GM19025 (cell line): ENCODE measurements around the gene FHIT.

ENCODE experiments used
- ATAC-seq: cut with Tn5 transposase; IDR thresholded peaks from one replicate; pipeline ENCODE4 v1.9.1; 2021; ENCODE audit warnings: mild to moderate bottlenecking, low read depth, moderate library complexity; ENCODE audit not compliant: unreplicated experiment

FHIT gene

GRCh38 chr3:60448696-60449095, 802.6 kb downstream of the FHIT start:
- no peak for ATAC-seq

DNA sequence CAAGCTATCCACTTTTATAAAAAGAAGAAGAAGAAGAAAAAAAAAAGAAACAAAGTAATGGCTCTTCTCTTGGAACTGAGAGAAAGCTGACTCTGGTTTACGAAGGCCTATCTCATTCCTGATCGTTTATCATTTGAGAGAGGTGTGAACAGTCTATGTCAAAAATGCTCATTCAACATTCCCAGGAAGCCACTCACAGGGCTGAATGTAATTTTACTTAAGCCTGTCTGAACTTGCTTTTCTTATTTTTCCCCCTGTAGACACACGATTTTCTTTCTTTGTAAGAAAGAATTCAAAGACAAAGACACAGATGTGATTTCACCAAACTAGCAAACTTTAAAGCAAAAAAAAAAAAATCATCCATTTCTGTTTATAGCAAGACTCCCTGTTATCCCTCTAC, 805.8 kb downstream of the FHIT start:
- no peak for ATAC-seq

- ATAC-seq: no peak
These were observed 806.3 kb downstream of the FHIT start for GRCh38 chr3:60444898-60445437.

DNA sequence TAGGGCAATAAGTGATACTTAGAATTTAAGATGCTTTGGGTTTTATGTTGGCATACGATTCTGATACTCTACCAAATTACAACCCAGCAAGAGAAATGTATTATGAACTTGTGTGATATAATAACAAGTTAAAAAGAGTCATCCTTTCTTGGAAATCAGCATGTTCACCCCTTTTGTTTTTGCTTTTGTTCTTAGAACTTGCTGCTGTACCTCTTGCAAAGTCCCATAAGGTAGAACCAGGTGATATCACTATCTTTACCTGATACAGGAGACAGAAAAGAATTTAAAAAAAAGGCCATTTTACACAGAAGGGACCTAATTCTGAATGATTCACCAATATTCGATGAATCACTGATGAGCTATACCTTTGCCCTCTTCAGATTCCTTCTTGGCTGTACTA, 810.4 kb downstream of the FHIT start:
- ATAC-seq: no peak

DNA sequence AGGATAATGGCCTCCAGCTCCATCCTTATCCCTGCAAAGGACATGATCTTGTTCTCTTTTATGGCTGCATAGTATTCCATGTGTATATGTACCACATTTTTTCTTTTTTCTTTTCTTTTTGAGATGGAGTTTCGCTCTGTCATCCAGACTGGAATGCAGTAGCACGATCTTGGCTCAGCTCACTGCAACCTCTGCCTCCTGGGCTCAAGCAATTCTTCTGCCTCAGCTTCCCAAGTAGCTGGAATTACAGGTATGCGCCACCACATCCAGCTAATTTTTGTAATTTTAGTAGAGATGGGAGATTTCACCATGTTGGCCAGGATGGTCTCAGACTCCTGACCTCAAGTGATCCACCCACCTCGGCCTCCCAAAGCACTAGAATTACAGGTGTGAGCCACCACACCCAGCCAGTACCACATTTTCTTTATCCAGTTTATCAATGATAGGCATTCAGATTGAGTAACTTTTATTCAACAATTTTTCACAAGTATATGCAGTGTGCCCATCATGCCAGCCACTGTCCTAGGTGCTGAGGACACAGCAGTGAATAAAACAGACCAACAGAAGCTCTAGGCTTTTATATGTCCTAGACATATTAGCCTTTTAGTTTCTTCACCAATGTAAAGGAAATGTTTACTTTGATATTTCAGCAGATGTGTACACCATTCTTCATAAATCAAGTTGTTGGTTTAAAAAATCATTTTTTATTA, 815.2 kb downstream of the FHIT start:
- ATAC-seq: no peak

- no peak for ATAC-seq
These were observed 816.3 kb downstream of the FHIT start for GRCh38 chr3:60434950-60435349.

DNA sequence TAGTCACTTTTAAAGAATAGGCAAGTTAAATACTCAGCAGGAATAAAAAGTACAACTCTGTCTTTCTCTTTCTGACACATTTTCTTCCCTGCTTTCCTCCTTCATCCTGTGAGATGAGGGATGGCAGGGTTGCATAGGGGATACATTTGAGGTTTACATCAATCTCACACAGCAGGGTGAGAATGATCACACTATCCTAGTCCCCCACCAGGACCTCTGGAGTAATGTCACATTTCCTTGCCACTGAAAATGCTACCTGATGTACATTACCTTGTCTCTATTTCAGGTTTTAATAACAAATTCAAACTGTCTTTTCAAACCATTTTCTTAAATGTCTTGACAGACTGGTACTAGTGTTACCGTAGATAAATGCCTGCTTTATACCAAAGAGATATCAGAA, 816.9 kb downstream of the FHIT start:
- no peak for ATAC-seq

GRCh38 chr3:60431599-60431958, 819.7 kb downstream of the FHIT start:
- no peak for ATAC-seq

GRCh38 chr3:60430205-60430604, 821.0 kb downstream of the FHIT start:
- no peak for ATAC-seq

GRCh38 chr3:60427109-60427508, 824.1 kb downstream of the FHIT start:
- no peak for ATAC-seq

DNA sequence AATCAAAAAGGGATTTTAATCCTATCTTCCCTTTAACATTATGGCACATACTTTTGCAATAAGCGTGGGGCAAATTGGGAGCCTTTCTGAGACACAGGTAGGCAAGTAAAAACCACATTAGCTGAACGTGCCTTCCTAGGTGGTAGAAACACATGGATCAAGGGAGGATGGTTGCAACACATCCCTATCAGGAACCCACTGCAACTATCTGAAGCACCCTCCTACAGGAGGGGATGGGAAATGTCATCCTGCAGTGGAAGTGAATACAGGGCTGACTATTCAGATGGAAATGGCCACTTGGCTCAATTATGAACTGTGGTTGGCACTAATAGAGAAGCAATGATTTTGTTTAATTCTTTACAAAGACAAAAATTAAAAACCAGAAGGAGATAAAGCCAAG, 826.3 kb downstream of the FHIT start:
- ATAC-seq: no peak

GRCh38 chr3:60424034-60424433, 827.2 kb downstream of the FHIT start:
- ATAC-seq: no peak

GRCh38 chr3:60423556-60423955, 827.7 kb downstream of the FHIT start:
- ATAC-seq: no peak

- ATAC-seq: no peak
These were observed 829.4 kb downstream of the FHIT start for GRCh38 chr3:60421749-60422446.

DNA sequence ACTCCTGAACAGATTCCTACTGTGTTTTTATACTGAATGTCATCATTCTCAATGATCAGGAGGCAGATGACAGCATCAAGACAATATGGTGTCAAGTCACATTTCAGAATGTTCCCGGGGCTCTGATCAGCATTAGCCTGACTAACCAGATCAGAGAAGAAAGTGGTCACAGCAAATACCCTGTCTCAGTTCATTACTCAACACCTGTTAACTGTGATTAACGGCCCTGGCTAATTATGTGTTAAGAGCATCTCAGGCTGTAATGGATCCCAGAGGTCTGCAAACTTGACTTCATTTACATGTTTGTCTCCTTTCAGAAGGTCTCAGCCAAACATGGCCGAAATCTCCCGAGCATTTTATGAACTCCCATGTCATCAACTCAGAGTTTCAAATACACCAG, 833.7 kb downstream of the FHIT start:
- ATAC-seq: no peak

DNA sequence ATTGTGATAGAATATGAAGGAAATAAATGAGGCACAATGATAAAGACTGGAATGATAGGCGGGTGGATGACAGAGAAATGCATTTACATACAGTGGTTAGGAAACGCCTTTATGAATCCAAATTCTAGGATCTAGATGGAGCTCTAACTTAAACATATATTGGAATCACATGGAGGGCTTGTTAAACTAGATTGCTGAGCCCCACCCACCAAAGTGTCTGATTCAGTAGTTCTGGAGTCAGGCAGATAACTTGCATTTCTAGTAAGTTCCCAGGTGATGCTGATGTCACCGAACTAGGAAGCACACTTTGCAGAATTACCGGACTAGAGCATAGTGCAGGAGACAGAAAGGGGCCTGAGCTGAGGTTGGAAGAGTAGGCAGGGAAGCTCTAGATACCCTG, 837.2 kb downstream of the FHIT start:
- no peak for ATAC-seq

DNA sequence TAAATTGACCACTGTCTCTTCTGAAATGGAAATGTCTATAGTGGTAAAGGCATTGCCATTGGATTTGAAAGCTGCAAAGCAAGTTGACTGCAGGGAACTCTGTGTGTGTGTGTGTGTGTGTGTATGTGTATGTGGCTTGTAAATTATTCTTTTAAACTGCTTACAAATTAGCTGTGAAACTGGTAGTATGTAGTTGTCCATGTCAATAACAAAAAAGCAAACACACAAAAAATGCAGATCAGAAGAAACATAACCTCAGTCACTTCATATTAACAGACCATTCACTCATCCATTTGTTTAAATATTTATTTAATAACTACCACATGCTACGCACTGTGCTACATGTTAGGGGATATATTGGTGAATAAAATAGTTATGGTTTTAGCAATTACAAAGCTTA, 837.7 kb downstream of the FHIT start:
- ATAC-seq: no peak

DNA sequence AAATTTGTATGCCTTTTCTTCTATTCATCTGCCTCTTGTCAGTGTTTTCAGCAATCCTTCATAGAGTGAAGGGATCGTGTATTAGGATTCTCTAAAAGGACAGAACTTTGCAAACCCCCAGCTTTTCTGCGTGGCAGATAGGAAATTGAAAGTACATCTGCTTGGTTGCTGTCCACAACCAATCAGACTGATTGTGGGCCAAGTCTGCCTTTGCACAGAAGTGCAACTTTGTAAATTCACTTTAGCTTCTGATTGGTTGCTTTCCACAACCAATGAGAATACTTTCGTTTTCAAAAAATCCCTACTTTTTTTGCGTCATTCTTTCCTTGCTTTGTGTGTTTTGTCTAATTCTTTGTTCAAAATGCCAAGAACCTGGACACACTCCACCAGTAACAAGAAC, 847.4 kb downstream of the FHIT start:
- no peak for ATAC-seq

GRCh38 chr3:60402931-60403330, 848.3 kb downstream of the FHIT start:
- ATAC-seq: no peak

DNA sequence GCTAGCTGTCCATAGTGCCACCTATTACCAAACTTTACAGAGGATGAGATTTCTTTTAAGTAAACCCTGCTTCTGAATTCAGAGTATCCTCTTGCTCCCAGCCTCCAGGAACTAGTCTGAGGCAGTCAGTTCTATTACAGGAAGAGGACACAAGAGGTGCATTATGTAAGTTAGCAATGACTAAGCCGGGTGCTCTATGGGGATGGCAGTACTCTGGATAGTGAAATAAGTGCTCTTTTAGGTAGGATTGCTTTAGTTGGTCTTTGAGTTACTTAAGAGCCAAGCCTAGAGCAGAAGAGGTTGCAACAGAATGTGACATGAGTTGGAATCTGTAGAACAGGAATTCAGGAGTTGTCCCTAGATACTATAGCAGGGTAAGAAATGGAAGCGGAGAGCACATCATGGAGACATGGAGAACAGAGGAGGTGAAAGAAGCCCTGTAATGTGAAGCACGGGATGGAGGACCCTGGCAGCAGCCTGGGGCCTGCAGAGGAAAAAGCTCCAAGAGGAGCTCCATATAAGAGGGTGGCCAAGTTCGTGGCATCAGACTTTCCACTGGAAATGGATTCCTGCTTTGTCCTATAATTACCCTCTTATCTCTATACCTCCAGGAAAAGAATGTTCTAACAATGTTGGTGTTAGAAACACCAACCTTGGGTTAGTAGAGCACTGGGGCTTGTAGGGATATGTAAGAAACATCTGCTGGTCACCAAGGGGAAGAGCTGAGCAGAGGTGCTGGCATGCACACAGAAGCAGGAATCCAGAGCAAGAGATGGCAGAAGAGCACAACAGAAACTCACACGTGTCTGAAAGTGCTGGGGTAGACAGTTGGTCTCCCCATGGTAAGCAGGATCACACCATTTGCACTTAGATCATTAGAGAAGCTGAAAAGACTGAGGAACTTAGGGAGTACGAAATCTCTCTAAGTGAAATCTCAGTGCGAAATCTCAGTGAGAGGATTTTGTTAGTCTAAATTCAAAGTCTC, 851.1 kb downstream of the FHIT start:
- no peak for ATAC-seq

- no peak for ATAC-seq
These were observed 852.0 kb downstream of the FHIT start for GRCh38 chr3:60399292-60399691.
